HG03571 (cell line): ENCODE data around the gene RNF11.
A peak's percentile ranks its signal among the peaks of the same experiment; 100 is the strongest.

Experiments used
- ATAC-seq: cut with Tn5 transposase; IDR thresholded peaks from one replicate; pipeline ENCODE4 v1.9.1; 2021; ENCODE audit not compliant: unreplicated experiment

Gene RNF11

GRCh38 chr1:51294566-51295184 lies 58.6 kb downstream of the RNF11 start:
- no peak for ATAC-seq

GRCh38 chr1:51295926-51296325 lies 59.9 kb downstream of the RNF11 start:
- ATAC-seq = no peak

DNA sequence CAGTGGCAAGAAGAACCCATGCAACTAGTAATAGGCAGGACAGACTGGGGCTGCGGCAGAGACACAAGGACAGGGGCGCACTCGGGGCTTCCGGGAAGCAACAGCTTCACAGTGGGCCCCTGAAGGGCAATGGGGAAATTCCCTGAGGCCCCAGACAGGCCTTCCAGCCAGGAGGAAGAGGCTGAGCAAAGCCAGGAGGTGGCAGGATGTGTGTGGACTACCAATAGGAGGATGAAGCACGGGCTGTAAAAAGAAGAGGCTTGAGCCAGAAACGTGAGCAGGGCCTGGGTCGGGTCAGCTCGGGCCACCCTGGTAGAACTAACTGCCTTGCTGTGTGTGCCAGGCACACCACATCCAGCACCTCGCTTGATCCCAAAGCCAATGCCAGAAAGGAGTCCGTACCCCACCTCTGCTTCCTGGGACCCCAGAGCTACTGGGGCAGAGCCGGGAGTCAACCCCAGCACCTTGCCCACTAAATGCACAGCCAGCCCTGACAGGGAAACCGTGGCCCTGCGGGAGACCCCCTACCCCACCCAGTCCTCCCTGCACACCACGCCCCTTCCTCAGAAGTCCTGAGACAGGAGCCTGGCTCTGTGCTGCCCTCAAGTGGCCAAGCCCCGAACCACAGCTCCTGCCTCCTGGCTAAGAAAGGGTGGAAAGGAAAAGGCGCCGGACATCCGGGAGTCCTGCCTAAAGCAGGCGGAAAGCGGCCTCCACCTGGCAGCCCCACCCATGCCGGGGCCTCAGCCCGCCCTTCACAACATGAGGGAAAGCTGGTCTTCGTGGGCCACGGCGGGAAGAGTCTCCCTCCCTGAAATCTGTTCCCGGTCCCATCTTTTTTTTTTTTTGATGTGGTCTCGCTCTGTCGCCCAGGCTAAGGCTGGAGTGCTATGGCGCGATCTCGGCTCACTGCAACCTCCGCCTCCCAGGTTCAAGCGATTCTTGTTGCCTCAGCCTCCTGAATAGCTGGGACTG lies 60.6 kb downstream of the RNF11 start:
- ATAC-seq = peak; percentile 67

- no peak for ATAC-seq
Observed at GRCh38 chr1:51297401-51298321, 61.6 kb downstream of the RNF11 start.

DNA sequence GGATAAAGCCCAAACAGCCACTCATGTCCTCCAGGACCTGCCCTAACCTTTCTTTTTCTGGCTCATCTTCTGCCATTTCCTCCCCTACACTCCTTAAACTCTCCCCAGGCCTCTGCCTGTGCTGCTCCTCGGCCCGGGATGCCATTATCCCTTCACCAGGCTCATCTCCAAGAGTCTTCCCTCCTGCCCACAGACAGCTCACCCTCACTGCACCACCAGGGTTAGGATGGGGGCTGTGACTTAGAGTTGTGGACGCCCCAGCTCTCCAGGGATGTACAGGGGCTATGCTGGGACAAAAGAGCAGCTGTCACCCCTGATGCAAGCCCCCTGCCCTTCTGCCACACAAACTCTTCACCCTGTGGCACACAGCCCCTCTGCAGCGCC lies 62.2 kb downstream of the RNF11 start:
- no peak for ATAC-seq

DNA sequence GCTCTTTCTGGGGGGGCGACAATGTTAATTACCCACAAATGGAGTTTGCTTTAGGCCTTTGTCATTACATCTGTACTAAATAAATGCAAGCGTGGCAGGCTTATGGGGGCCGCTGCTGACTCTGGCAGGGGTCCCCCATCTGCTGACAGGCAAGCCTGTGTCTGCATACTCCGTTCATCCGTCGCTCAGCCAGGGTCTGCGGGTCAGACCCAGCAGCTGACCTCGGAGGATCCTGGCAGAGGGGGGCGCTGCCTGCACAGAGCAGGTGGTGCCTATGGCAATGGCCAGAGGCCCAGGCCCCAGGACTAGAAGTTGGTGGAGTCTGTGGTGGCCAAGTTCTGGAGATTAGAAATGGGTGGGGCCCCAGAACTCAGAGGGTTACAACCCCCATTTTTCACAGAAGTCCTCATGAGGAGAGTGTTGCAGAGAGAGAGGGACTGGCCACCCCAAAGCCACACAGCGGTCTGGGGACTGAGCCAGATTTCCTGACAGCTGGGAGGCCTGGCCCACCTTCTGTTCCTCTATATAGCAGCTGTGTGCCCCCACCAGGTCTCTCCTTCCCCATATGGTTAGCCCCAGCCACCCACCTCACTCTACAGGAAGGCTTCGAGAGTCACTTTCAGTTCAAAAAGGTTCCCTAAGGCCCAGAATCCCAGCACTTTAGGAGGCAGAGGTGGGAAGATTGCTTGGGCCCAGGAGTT lies 63.3 kb downstream of the RNF11 start:
- ATAC-seq = no peak

GRCh38 chr1:51299981-51300670 lies 64.1 kb downstream of the RNF11 start:
- ATAC-seq = no peak

DNA sequence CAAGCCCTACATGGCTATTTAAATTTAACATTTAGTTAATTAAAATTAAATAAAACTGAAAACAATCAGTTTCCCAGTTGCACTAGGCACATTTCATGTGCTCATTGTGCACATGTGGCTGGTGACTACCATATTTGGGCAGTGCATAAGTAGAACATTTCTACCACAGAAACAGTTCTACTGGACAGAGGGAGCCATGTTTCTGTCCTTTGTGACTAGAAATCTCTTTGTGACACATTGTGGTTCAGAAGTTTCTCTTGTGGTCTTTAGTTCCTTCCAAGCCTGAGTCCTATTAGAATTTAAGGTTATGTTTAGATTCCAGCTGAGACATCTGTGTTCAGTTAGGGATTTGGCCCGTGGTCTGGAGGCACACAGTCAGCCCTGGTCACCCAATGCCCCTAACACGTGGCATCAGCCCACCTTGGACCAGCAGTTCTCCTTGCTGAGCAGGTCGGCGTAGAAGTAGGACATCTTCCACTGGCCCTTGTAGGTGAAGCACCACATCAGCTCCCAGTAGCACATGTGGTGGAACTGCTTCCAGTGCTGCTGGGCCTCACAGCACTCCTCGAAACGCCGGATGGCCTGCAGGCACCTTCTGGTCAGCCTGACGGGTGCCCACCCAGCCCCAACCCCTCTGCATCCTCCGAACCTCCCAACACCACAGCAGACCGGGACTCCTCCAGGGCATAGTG lies 65.2 kb downstream of the RNF11 start:
- no peak for ATAC-seq

DNA sequence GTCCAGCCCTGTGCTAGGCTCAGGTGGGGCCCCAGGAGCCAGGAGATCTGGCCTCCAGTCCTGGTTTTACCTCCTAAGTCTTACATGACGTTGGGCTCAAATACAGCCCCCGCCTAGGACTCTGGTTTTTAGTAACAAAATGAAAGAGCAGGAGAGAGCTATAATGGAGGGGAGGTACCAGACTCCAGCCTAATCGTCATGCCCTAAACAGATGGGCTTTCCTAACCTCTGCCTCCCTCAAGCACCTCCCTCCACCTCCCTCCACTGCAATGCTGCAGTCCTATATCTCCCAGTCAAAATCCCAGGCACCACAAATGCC lies 65.7 kb downstream of the RNF11 start:
- no peak for ATAC-seq

DNA sequence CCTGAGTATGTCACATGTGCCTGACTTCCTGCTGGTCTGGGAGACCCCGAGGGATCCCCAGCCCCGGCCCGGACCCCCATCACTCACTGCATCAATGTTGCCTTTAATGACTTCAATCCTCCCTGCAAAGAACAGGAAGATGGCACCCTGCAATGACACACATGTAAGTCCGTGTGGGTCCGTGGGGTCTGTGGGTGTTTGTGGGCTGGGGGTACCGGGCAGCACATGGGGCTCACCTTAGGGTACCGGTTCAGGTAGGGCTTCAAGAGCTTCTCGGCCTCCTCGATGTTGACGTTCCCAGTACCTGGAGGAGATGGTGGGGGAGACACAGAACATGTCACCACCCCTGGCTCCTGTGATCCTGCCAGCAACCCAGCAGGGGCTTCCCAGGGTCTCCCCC lies 66.2 kb downstream of the RNF11 start:
- ATAC-seq = no peak

DNA sequence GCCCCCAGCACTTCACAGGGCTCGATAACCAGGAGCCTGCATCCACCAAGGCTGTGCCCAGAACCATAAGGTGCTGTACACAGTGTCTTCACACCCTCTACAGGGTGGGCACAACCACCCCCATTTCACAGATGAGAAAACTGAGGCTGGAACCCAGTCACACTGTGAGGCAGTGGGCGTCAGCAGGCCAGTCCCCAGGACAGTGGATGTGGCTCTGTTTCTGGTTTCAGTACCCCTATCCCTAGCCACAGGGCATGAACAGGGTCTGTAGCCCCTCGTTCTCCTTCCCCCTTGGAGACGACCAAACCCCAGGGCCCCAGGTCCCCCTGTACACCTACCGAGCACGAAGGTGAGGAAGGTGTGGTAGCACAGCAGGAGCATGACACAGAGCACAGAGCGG lies 66.7 kb downstream of the RNF11 start:
- no peak for ATAC-seq

- no peak for ATAC-seq
Observed at GRCh38 chr1:51303315-51303714, 67.2 kb downstream of the RNF11 start.

DNA sequence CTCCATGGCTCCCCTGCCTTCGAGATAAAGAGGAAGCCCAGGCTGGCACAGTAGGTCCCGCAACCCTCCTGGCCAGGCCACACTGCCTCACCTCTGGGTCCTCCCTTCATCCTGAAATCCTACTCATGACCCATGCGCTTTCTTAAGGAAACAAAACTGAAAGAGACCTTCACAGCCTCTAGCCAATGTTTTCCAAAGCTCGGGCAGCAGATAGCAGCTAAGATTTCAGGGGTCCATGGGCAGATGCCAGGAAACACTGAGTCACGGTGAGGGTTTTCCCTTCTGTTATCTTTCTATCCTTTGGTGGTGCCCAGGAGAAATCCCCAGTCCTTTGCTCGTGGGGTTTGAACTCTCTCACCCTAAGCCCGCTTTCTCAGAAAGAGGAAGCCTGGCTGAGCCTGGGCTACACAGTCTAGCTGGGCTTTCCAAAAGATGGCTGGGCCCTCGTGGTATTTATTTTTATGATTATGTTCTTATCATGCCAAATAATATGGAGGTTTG lies 67.7 kb downstream of the RNF11 start:
- no peak for ATAC-seq

GRCh38 chr1:51304360-51304759 lies 68.3 kb downstream of the RNF11 start:
- ATAC-seq = no peak

DNA sequence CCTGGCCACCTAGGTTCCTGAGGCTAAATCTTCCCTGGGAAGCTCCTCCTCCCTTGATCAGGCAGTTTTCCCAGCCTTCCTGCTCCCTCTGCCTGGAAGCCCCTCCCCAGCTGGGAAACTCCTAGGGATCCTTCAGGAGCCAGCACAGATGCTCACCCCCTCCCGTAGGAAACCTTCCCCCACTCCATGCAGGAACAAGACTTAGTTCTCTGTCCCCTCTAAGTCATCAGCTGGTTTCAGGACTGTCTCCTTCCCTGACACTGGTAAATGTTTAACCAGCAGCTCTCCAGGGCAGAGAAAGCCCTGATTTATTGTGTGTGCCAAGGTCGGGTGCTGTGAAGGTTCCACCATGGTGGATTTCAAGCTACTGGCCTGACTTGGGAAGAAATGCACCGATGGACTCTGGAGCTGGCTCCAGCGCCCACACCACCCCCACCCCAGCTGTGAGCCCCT lies 69.3 kb downstream of the RNF11 start:
- no peak for ATAC-seq

GRCh38 chr1:51306950-51307349 lies 70.9 kb downstream of the RNF11 start:
- no peak for ATAC-seq

- no peak for ATAC-seq
Observed at GRCh38 chr1:51308636-51309035, 72.6 kb downstream of the RNF11 start.

GRCh38 chr1:51309291-51309690 lies 73.2 kb downstream of the RNF11 start:
- no peak for ATAC-seq

DNA sequence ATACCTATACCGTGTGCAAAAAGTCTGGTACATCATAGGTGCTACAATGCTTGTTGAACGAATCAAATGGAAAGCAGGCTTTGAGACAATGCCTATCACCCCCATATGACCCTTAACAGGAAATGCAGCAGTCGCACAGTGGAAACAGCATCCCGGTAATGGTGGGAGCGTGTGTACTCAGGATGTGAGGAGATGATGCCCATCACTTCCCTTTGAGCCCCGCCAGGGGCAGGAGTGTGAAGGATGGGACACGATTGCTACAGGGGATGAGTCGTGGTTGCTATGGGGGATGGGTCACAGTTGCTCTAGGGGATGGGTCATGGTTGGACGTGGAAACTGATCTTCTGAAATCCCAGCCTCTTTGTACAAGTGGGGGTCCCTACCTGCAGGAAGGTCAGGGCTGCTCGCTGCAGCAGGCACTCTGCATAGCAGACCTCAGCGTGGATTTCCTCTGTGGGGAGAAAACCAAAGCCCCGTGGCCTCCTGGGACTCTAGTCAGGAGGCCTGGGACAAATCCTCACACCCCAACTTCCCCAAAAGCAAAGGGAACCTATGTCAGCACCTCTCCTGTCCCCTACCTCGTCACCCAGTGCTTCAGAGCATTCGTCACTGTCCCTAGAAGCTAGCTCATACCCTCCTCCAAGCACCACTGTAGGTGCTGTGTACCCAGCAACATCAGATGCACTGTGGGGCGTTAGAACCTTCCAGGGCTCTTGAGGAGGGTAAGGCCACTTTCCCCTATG lies 75.0 kb downstream of the RNF11 start:
- ATAC-seq = no peak
